ENCODE measurements around the gene MASP2.
"Not testable (repeated sequence)": the region's sequence is repeated elsewhere in the genome, so short reads cannot be mapped to it uniquely, and the experiment has no call there.

MASP2 gene

DNA sequence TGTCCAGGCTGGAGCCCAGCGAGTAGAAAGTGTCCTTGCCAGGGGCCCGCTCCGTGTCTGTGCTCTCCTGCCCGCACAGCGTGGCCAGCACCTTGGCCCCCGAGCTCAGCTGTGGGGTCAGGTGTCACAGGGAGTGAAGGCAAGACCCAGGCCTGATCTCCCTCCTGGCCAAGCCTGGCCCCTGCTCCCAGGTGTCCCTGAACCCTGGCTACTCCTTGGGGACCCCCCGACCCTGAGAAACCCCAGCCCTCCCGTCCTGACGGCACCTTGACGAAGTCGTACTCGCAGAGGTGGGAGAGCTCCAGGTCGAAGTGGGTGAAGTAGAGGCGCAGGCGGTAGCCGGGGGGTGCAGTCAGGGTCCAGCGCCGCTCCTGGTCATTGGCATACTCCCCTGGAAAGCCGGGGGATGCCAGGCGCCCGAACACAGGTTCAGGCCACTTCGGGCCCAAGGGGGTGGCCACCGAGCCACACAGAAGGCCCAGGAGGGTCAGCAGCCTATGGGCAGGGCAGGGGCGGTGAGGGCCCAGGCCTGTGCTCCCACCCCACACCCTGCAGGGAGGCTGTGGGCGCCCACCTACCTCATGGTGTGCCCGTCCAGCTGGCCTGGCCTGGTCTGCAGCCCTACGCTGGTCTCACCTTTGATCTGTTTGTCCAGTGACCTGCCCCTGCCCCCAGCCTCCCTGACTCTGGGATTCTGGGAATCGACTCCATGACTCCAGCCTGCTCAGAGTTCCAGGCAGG lies at the start of gene MASP2:
TSS of gene MASP2 (minus strand) at position 615 of the 741 bp plus-strand sequence. CDS start at position 583, 32 bp downstream.
- no peak for DNase-seq

DNA sequence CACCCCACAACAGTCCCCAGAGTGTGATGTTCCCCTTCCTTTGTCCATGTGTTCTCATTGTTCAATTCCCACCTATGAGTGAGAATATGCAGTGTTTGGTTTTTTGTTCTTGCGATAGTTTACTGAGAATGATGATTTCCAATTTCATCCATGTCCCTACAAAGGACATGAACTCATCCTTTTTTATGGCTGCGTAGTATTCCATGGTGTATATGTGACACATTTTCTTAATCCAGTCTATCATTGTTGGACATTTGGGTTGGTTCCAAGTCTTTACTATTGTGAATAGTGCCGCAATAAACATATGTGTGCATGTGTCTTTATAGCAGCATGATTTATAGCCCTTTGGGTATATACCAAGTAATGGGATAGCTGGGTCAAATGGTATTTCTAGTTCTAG lies 36.7 kb upstream of the MASP2 start:
- DNase-seq: not testable (repeated sequence)

DNA sequence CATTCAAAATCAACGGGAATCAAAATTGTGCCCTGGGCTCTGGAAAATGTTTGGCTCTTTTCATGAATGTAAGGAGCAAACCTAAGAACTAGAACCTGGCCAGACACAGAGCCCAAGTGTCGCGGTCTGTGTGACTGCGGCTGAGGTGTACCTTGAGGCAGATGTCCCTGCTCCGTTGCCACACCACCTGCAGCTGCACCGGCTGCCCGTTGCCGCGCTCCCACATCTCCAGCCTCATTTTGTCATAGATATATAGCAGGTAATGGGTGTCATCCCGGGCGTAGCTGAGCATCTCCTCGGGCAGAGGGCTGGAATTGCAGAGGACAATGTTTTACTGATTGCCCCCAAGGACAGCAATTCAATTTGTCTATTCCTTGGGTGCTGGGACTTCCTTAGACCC lies 33.9 kb upstream of the MASP2 start:
- no peak for DNase-seq

DNA sequence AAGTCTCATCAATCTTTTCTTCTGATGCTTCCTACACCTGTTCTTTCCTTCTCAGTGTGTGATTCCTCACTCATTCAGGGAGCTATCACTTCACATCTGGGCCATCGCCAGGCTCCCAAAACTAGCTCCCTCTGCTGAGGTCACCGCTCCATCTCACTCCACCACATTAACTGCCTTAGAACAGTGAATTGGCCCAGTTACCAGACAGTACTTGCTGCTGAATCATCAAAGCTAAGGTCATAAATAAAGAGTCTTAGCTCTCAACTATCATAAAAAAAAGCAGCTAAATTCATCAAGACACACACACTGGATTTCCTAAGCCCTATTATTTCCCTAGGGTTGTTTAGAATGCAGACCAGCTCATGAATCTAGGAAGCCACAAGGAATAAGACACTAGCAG lies 31.6 kb upstream of the MASP2 start:
- DNase-seq: no peak

DNA sequence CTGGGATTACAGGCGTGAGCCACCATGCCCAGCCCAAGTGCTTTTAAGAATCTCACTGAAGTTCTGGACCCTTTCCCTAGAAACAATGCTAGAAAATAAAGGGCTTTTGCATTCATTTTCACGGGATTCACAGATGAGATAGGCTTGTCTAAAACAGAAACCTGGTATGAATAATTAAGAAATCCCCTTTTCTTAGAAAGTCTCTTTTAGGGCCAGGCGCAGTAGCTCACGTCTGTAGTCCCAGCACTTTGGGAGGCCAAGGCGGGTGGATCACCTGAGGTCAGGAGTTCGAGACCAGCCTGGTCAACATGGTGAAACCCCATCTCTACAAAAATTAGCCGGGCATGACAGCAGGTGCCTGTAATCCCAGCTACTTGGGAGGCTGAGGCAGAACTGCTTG lies 26.4 kb upstream of the MASP2 start:
- not testable (repeated sequence) for DNase-seq

DNA sequence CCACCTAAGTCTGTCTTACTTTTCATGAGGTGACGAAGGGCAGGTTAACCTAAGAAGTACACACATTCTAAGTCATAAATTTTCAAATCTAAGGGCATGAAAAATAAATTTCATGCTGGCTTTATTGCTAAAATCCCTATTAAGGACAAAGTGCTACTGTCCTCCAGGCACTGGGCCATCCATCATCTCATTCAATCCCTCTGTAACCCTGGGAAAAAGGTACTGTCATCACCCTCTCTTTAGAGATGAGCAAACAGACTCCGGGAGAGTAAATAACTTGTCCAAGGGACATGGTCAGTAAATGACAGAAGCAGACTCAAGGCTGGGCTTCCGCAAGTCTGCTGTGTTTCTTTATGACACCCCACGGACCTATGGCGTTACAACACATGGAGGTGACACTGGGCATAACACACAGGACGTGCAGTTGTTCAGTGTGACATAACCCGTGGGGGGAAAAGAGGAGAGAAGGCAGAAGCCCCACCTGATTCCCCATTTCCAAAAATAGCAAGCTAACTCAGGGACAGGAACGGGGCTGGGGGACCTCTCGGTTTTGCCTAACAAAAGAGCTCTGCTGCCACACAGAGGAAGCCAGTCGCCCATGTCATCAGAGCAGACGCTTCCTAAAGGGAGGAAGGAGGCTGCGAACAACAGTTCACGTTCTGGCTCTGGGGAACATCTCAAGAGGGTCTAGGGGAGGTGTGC lies 25.3 kb upstream of the MASP2 start:
- DNase-seq: no peak

DNA sequence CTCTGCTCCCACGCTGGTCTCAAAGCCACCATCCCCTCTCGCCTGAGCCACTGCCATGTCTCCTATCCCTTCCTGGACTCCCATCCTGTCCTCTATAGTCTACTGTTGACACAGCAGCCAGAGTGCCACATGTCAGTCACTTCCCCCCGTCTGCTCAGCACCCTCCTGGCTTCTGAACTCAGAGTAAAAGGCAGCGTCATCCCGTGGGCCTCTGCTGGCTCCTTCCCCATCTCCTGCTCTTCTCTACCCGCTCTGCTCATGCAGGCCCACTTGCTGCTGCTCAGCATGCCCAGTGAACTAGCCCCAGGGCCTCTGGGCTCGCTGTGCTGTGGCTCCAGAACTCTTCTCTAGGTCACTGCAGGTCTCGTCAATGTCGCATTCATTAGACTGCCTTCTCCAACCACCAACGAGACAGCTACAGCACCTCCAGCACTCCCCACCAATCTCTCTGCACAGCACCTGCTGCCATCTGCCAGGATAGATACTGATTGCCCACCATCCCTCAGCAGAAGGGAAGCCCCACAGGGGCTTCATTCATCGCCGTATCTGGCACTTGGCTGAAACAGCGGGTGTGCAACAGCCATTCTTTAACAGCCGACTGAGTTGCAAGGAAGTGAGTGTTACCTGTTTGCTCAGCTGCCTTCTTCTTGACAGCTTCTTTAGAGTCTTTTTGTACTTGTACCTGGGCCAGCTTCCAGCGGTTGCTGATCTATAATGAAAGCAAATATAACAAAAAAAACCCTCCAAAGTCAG lies 24.6 kb upstream of the MASP2 start:
- DNase-seq: no peak

DNA sequence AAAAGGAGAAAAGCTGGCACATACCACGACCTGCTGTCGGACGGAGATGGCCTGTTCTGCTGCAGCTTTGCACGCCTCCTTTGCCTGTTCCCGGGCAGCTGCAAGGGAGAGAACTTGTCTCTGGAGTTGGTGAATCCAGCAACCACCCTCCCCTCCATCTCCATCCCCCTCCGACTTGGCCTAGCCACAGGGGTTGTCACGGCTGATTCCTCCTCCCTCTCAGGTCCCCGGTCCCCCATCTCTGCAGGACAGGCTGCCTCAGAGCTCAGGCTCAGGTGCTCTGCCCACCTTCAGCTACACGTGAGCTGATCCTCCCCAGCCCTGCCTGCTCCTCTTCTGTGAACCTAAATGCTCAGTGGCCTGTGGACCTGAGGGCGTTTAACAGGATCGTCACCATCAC lies 23.8 kb upstream of the MASP2 start:
- DNase-seq: no peak

DNA sequence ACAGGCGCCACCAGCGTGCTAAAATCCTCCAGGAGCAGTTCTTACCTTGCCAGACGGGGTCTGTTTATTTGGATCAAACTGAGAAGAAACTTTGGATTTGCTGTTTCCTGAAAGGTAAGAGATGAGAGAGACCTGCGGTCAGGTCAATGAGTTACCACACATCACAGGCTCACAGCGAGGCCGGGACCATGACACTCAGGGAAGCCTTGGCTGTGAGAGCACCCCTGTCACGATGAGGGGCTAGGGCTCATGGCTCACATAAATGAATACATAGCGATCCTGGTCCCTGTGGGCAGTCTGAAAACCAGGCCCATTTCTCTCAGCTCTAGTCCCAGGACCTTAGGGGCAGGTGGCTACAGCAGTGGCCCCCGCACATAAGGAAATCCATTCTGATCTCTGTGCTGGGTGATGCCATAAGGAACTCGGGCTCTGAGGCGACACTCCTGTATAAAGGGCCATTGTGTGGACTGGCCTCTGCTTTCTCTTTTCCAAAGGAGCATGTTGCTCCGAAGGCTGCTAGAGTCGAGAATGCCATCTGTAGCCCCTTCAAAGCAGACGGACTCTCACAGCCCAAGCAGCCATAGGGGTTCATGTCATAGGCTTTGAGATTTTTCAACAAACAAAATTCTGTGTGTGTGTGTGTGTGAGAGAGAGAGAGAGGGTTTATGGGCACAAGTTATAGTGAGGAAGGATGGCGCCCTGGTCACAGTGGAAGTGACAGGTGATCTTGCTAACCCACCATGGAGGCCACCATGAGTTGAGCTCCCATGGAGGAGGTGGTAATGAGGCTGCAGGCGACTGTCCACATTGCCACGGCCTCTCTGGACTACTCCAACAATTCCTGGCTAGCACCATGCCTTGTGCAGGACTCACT lies 21.8 kb upstream of the MASP2 start:
- DNase-seq: no peak

DNA sequence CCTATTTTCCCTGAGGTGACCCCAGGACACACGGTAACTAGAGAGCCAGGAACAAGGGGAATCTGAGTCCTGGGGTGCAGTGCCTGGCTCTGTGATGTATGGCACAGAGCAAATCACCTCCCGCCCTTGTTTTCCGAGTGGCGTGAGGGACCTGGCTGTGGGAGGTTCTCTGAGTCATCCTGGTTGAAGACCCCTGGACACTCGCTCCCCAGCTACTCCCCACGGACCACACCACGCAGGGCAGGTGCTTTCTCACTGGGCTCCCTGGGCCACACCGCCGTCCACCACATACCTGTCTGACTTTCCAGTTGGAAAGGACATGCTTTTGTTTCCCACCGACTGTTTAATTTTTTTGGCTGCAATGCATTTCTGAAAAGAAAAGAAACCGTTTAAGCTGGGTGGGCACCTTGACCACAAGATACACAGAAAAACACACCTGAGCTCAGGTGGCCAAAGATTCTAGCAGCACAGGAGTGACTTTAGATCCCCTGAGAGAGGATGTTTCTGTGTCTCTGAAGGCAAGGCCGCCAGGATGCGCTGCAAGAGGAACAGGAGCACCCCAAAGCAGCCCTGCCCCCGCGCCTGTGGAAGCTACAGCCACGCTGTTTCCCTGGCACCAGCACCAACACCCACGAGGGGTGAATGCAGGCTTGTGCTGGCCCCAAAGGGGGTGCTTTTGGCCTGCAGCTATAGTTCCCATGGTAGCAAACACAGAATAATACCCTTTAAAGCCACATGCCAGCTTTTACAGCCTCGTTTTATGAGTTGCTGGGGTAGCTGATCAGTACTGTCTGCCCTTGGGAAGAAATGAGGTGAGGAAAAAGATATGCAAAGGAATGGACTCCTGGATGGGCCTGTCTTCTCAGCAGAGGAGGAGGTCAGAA lies 20.9 kb upstream of the MASP2 start:
- DNase-seq: no peak

DNA sequence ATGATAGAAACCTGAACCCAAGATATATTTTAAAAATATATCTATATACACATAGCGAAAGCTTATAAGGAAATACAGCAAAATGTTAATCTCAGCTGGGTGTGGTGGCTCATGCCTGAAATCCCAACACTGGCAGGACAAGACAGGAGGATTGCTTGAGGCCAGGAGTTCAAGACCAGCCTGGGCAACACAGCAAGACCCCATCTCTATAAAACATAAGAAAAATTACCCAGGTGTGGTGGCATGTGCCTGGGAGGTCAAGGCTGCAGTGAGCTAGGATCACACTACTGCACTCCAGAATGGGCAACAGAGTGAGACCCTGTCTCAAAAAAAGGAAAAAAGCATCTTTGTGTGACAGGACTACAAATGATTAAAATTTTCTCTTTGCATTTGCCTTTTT lies 18.8 kb upstream of the MASP2 start:
- DNase-seq: no peak

DNA sequence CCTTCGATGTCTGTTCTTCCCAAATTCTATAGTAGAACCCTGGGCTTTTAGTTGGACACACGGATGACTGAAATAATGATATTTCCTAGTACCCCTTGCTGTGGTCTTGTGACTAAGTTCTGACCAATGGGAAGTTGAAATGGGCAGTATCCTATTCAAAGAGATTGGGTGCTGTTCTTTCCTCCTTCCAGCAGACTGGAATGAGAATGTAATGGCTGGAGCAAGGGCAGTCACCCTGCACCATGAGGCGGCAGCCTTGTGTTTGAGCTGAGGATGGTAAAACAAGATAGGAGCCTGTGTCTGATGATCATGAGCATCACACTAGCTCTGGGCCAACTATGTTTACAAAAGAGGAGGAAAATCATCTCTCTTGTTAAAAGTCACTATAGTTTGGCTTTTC lies 17.9 kb upstream of the MASP2 start:
- DNase-seq: no peak

DNA sequence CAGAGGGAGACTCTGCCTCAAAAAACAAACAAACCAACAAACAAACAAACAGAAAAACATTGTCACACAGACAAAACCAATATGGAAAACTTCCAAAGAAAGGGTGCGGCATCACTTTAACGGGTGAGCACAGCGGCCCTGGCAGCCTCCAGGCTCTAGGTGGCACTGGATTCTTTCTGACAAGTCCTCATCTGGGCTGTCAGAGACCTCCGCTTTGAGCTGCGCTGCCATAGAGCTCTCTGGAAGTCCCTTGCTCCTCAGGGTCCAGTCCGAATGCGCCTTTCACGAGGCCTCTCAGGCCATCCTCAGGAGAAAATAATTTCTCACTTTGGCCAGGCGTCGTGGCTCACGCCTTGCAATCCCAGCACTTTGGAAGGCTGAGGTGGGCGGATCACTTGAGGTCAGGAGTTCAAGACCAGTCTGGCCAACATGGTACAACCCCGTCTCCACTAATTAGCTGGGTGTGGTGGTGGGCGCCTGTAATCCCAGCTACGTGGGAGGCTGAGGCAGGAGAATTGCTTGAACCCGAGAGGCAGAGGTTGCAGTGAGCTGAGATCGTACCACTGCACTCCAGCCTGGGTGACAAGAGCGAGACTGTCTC lies 17.0 kb upstream of the MASP2 start:
- not testable (repeated sequence) for DNase-seq

DNA sequence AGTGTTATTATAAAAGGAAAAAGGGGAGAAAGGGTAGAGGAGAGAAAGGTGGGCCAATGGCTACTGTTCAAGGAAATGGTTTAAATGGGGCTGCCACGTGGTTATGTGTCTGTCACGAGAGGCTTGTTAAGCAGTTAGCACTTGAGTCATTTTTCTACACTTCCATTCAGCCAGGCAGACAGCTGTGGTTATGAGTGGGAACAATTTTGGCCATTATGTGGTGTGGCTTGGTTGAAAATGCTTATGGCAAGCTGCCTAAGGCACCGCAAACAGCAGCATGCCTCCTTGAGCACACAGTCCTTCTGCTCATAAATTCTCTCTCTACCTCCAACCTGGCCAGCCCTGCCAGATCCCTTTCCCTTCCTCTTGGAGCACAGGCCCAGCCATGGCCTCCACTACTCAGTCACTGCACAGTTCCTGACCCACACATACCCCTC lies 15.9 kb upstream of the MASP2 start:
- DNase-seq: no peak

DNA sequence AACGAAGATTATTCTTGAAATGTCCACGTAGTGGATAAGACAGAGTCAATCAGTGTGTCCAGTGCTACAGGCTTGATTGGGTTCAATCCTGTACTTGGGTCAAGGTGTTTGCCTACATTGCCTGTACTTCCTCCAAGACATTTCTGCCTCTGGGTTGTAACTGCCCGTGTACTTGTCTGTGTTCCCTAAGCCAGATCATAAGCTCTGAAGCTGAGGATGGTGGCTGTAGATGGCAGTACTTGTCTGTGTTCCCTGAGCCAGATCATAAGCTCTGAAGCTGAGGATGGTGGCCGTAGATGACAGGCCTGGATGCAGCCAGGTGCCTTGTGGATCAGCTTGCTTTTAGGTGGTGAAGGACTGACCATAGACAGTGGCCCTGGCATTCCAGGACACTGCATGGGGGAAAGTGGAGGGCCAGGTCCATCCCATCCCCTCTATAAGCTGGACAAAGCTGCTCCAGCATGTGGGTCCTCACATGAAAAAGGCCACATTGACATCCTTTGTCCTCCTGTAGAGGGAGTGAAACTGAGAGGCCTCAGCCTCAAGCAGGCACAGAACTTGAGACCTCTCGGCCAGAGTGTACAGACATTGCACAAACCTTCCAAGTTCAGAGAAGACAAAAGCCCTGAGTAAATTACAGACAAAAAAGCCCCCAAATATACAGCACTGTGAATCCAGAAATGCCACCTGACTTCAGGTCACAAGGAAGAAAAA lies 14.8 kb upstream of the MASP2 start:
- DNase-seq: no peak

DNA sequence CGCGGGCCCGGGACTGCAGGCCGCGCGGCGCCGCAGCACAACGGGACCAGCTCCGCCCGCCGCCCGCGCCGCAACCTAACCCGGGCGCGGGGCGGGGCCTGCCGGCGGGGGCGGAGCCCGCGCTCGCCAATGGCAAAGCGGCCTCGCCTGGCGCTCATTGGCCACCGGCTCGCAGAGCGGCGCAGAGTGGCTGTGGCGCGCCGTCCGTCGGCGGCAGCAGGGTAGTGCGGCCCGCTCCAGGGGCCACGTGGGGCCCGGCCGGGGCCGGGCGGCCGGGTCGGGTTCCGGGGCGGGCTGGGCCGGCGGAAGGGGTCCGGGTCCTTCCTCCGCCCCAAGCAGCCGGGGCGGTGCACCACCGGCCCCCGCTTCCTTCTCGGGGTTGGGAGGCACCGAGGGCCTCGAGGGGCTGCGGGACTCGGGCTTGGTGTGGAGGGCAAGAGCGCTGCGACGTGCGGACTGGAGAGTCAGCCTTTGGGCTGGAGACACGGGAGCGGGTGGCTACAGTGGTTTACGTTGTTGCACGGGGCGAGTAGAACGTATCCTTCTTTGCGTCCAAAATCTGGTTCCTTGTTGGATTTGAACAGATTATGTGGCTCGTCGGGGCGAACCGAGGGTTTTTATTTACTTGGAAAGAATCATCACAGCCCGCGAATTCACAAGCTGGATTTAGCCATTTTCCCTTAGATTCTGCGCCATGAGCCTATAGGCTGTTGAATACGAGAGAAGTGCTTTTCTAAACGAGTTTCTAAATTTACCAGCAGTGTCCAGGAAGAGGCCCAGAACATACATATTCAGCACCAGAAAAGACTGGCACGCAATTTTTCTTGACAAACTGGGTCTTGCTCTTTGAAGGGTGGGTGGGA lies 13.2 kb upstream of the MASP2 start, which contains the start of gene SRM:
TSS of gene SRM (minus strand) at position 51 of the 863 bp plus-strand sequence. CDS start 75 bp downstream, outside the sequence.
- peak; percentile 85 for DNase-seq

DNA sequence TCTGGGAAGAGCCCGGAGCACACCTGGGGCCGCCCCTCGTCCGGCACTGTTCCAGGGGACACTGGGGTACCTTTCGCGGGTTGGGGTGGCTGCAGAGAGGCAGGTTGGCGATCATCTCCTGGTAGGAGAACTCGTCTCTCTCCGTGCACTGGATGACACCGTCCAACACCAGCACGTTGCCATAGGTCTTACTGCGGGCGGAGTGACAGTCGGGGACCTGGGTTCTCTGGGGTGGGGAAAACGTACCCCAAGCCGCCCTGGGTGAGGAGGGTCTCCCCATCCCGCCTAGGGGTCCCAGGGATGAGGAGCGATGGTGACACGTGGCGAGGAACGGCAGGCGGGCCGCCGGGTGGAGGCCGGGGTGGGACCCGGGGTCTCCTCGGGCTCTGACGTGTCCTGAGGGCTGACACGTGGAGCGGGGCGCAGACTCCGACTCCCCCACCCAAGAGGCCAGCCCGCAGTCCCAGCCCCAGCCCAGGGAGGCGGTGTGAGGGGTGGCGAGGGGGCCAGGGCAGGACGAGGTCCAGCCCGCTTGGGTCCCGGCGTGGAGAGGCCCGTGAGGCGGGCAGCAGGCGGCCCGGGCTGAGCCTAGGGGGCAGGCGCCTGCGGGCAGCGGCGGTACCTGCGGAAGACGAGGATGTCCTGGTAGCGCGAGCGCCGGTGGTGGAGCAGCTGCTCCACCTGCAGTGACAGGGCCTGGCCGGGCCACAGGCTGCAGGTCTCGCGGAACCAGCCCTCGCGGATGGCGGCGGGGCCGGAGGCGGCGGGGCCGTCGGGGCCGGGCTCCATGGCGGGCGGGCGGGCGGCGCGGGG lies 12.3 kb upstream of the MASP2 start:
- DNase-seq: no peak

DNA sequence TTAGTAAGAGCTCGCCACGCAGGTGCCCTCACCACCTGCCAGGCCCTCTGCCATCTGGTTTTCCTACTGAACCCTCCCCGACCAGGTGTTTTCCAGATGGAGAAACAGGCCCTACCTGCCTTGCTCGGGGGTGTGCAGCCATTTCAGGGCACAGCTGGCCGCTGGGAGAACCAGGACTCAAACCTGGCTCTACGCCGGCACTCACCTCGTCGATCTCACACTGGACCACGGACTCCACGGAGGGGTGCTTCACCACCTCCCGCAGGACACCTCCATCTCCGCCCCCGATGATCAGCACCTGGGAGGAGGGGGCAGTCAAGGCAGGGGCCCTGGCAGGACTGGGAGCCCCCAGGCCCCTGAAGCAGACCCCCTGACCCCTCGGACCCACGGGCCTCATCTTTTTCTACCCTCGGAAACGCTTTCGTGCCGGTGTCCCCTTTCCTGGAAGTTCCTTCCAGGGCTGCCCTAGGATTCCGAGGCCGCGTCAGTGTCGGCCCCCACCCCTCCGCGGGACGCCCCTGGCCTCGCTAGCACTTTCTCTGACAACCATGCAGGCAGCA lies 11.6 kb upstream of the MASP2 start:
- DNase-seq: no peak
